GM19395 (cell line): ENCODE results near the gene CHDH.

Source experiments
- ATAC-seq: cut with Tn5 transposase; IDR thresholded peaks from one replicate; pipeline ENCODE4 v1.9.1; 2021; ENCODE audit warnings: mild to moderate bottlenecking, moderate library complexity; ENCODE audit not compliant: unreplicated experiment

CHDH gene

DNA sequence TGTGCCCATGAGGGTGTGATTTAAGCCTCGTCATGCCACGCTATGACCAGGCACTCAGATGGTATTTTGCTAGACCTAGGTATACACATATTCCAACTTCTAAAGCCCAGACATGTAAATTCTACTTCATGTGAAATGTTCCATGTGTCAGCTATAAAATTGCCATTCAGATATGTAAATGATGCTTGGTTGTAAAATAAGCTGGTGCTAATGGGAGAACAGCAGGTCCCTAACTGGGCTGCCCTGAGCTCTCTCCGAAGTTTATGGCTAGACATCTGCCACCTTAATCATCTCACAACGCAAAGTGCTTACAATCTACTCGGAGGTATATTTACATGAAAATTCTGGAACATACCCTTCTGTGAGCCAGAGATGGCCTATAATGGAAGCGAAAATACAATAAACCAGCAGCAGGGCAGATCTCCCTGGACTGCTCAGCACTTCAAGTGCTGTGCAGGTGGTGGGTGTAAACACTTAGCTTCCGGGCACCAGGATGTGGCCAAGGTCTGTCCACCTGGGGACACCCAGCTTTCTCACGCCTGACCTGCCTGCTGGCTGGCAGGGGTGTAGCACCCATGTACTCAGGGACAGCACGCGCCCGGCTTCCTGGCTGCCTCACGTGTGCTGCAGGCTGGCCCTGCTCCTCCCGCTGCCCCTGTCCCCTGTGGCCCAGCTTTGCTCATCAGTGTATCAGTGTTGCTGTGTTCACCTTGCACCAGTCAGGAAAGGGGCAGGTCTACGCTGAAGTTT, 82.0 kb downstream of the CHDH start:
- no peak for ATAC-seq

- no peak for ATAC-seq
These were observed 82.9 kb downstream of the CHDH start for GRCh38 chr3:53763353-53763752.
